HG03457 (cell line): Measurements from ENCODE around the gene ADAM10.

Source experiments
- ATAC-seq: cut with Tn5 transposase; IDR thresholded peaks from one replicate; pipeline ENCODE4 v1.9.1; 2021; ENCODE audit warnings: moderate number of reproducible peaks; ENCODE audit not compliant: unreplicated experiment

Gene ADAM10

DNA sequence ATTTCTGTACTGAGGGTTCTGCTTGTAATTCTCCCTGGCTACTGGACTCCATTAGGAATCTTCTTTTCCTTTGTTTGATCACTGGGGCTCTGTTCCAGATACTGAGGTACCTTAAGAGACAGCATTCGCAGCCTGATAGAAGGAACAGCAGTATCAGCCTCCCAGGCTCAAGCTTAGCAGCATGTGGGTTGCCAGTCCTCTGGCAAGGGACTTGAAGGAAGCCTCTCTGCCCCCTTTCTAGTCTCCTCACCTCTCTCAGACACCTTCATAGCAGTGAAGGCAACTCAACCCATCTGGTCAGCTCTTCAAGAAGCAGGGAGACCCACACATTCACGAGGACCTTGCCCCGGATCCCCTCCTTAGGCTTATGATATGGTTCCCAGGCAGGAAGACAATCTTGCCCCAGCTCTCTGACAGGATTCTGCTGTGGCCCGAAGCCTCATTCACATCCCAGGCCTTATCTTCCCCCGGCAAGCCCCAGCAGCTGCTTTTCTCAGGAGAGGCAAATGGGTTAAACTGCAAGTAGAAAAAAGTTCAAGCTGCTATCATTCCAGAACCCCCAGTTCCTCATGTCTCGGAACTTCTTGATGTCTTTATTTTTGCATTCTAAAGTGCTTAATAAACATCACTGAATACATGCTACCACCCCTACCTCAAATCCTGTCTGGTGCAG, 164.6 kb downstream of the ADAM10 start:
- ATAC-seq, result no peak

GRCh38 chr15:58583171-58583908, 166.2 kb downstream of the ADAM10 start:
- ATAC-seq, result no peak

- ATAC-seq, result no peak
These were observed 167.3 kb downstream of the ADAM10 start for GRCh38 chr15:58582160-58582559.

DNA sequence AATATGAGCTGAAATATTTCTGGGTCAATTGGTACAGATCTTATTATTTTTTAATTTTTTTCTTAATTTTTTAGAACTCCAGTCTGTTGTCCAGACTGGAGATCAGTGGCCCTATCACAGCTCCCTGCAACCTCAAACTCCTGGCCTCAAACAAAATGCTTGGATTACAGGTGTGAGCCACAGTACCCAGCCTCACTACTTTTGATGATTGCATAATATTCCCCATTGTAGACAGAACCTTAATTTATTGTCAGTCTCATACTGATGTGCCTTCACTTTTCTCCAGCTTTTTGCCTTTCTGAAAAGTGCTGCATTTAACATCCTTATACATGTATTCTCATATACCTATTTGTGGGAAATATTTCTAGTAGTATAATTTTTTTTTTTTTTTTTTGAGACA, 172.8 kb downstream of the ADAM10 start:
- ATAC-seq, result no peak

DNA sequence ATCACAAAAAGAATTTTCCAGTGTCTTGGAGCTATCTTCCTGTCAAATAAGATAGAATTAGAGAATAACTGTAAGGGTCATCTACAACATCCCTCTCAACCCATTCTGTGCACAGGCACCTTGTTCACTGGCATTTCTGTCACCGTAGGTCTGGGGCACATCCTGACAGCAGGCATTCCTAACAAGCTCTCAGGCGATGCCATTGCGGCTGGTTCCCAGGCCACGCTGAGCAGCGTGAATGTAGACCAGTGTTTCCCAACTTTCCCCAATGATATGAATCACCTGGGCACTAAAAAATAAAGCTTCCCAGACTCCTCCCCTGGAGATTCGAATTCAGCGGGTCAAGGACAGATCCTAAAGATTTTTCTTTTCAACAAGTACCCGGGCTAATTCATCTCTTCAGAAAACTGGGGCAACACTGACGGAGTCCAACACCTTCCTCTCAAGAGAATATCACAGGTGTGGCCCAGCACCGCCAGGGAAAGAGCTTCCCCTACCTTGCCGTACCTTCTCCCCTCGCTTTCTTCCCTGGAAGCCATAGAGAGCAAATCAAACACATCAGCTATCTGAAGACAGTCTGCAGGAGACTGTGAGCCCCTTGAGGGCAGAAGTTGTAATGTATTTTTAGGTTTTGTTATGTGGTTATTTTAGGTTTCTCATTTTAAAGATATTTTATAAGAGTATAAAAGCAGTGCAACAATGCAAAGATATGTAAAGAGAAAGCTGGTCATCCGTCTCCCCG, 174.3 kb downstream of the ADAM10 start:
- ATAC-seq, result no peak

DNA sequence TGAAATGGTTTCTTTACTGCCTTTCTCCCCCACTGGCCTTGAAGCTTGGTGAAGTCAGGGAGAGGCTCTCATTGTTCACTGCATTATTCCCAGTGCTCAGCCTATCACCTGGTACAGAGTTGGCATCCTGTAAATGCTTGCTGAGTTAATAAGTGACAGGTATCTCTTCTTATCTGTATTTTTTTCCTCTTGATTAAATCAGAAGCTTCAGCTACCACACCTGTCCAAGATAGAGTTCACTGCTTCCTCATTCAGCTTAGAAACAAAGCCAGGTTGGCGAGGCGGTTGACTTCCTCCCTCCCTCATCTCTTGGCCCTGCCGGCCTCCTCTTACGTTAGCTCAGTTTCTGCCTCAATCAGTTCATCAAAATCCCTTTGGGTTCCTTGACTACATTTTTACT, 174.9 kb downstream of the ADAM10 start:
- no peak for ATAC-seq

DNA sequence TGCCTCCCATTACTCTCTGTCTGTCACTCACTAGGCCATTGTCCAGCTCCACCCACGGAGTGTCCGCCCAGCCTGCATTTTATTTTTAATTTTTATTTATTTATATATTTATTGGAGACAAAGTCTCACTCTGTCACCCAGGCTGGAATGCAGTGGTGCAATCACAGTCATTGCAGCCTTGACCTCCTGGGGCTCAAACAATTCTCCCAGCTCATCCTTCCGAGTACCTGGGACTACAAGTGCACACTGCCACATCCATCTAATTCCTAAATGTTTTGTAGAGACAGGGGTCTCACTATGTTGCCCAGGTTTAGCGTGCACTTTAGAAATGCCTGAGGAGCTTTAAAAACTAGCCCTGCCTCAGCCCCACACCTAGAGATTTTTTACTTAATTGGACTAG, 176.2 kb downstream of the ADAM10 start:
- ATAC-seq, result no peak

DNA sequence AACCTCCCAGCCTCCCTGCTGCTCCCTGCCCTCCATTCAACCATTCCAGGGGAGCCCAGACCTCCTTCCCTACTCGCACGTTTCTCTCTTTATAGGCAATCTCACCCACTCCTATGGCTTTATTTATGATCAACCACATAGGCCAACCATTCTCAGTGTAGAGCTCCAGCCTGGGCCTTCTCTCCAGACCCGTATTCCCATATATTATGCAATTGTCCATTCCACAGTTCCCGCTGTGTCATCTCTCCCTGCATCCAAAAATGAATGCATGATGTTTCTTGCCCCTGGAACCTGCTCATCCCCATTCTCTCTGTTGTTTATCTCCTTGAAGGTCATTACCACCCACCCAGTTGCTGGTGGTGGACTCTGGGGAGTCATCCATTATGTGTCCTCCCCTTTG, 177.0 kb downstream of the ADAM10 start:
- no peak for ATAC-seq

GRCh38 chr15:58571491-58571890, 178.0 kb downstream of the ADAM10 start:
- ATAC-seq, result no peak

DNA sequence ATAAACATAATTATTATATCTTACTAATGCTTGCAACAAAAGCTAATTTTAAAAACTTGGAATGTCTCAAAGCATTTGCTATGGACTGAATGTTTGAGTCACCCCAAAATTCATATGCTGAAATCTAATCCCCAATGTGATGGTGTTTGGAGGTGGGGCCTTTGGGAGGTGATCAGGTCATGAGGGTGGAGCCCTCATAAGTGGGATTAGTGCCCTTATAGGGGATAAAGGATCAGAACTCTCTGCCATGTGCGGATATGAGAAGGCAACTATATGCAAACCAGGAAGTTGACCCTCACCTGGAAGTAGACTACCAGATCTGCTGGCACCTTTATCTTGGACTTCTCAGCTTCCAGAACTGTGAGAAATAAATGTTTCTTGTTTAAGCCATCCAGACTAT, 180.1 kb downstream of the ADAM10 start:
- ATAC-seq, result no peak

DNA sequence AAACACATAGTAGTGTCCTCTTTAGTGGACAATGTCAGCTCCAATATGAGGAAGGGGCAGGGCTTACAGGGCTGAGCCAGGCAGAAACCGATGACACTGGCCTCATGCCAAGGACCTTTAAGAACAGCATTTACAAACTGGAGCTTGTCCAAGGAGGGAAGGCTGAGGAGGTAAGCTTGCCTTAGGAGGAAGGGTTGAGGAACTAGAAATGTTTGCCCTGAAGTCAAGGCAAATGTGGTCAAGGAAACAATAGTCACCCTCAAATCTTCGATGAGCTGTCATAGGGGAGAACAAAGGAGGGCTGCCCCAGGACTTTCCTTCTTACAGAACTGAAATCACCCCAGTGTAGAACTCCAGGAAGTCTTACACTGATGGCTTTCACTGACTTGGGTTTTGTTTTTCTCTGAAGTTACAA, 181.3 kb downstream of the ADAM10 start:
- no peak for ATAC-seq

GRCh38 chr15:58566029-58566428, 183.5 kb downstream of the ADAM10 start:
- no peak for ATAC-seq

- no peak for ATAC-seq
These were observed 183.9 kb downstream of the ADAM10 start for GRCh38 chr15:58565619-58566018.

- no peak for ATAC-seq
These were observed 184.5 kb downstream of the ADAM10 start for GRCh38 chr15:58564981-58565380.

GRCh38 chr15:58562135-58562534, 187.4 kb downstream of the ADAM10 start:
- ATAC-seq, result no peak

GRCh38 chr15:58561321-58561720, 188.2 kb downstream of the ADAM10 start:
- ATAC-seq, result no peak

DNA sequence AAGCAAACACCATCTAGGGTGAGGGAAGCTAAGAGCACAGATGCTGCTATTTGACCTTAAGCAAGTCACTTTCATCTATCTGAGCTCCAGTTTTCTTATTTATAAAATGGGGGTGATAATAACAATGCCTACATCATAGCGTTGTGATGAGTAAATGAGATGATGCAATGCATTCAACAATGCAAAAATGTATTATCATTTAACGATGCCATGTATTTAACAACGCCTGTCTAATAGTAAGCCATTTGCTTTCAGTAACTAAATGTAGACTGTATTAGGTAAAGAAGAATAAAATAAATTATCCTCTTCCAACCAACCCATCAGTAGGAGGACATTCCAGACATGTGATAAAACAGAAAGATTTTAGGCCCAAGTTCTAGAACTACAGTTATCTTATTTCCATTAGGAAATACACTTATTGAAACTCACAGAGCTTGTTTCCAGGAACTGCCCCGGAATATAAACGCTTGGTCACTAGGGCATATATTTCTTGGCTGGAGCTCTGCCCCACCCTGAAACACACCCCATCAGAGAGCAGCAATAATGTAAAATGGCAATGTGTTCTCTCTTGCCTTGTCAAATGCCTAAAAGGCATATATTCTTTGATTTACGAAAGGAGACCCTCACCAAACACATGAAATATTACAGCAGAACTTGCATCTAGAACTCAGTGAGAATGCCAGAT, 189.5 kb downstream of the ADAM10 start:
- no peak for ATAC-seq

GRCh38 chr15:58558777-58559176, 190.7 kb downstream of the ADAM10 start:
- ATAC-seq, result no peak

DNA sequence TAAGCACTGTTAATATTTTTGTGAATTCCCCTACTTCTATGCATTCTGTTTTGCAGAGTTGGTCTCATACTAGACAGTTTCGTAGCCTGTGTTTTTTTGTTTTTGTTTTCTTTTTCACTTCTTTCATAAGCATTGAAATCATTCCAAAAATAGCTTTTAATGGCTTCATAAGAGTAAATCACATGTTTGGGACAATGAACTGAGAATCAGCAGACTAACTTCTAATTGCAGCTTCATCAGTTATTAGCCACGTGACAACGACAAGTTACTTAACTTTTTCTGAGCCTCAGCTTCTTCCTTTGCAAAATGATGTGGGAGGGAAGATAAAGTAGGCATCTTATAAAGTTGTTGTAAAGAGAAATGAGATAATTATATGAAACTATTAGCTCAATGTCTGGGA, 193.0 kb downstream of the ADAM10 start:
- ATAC-seq, result no peak

DNA sequence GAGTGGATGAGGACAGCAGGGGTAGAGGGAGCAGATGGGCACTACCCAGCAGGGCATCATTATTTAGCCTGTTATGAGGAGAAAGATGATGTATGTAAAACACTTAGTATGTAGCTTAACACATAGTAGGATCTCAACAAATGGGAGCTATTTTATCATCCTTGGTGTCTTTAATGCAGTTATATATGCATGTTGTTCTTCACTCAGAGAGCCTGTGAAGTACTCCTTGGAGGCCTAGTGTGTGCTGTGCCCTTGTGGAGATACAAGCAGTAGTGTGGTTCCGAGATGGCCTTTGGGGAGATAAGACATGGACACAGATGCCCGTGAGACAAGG, 193.5 kb downstream of the ADAM10 start:
- ATAC-seq, result no peak

DNA sequence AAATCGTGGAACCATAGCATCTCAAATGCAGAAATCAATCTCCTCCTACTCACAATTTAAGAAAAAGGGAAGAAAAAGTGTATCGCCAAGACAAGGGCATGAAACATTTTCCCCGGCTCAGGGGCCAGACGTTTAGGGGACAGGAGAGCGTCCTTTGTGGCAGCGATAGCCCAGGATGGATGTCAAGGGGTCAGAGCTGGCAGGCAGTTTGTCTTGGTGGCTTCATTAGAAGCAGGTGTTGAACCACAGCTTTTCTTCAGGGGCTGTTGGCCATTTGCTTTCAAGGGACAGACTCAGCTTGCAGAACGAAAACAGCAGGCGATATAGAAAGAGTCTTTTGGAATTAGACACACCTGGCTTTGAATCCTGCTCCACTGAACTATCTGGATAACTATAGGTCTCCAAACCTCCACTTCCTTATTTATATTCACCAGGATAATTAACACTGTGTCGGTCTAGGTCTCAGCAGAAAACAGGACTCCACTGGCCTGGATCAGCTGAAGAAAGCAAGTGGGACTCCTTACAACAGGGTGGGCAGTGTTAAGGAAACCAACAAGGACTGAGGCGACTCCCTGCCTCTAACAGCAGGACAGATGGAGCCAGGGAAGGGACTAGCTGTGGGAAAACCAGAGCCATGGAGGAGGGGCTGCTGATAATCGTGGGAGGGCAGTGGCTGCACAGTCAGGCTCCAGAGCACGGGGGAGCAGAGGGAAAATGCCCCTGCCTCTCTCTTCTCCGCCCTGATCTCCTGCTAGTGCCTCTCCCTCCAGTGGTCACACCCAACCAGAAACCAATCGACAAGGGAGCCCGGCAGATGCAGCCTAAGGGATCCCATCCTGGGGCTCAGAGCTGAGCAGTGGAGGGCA, 194.1 kb downstream of the ADAM10 start:
- no peak for ATAC-seq
